Cardiac muscle cell (in vitro differentiated cells and primary cell): ENCODE data around the gene RPS6KA1. TPM values are rescaled to one million over a fixed set of nuclear protein-coding genes. Genes with fewer than 3 reads are reported as not detected.
A peak's percentile ranks its signal among the peaks of the same experiment; 100 is the strongest.

ENCODE experiments used
- DNase-seq, 2 donors: peaks; one replicate each; pipeline versions ENCODE4 v3.0.0 to v3.0.0-alpha.2; 2010 to 2017; ENCODE audit warnings: low read depth in 1 of 2, low spot score in 1 of 2
- H3K27ac ChIP-seq: fragments of 200-600 bp; sonication (generic); 2 replicates; pipeline ENCODE4 v1.5.1; 2016
- H3K27me3 ChIP-seq: fragments of 200-600 bp; sonication (generic); 2 replicates; pipeline ENCODE4 v1.6.0; 2016; ENCODE audit warnings: control low read depth
- H3K36me3 ChIP-seq: fragments of 200-600 bp; sonication (generic); 2 replicates; pipeline ENCODE4 v1.5.1; 2016; ENCODE audit warnings: control low read depth
- H3K4me1 ChIP-seq: fragments of 200-600 bp; sonication (generic); 2 replicates; pipeline ENCODE4 v1.8.1; 2017; ENCODE audit warnings: low read depth, mild to moderate bottlenecking, mixed run types
- H3K4me3 ChIP-seq: fragments of 200-600 bp; sonication (generic); 2 replicates; pipeline ENCODE4 v1.5.1; 2016; ENCODE audit warnings: mild to moderate bottlenecking
- H3K9me3 ChIP-seq: fragments of 200-600 bp; sonication (generic); 2 replicates; pipeline ENCODE4 v1.5.1; 2017; ENCODE audit warnings: low read depth, mild to moderate bottlenecking, control low read depth
- polyA plus RNA-seq: library from polyadenylated mRNA; unstranded; fragments of >200 nt; fragmentation: Nextera tagmentation; extraction: Ambion mirVana; gene quantifications from 2 replicates; pipeline ENCODE4 v1.2.1, GENCODE V29; 2016
- total RNA-seq: library from RNA; depleted of rRNA; stranded (reverse); fragments of >200 nt; gene quantifications from 2 replicates; pipeline ENCODE4 v1.2.3, GENCODE V29; 2016
- TF ChIP-seq, protein P1 (sequence below): IDR thresholded peaks from 2 replicates; pipeline ENCODE4 v1.5.1; 2012; ENCODE audit warnings: low read depth, mild to moderate bottlenecking, low read length

RPS6KA1 gene
- total and polyA plus RNA-seq, 2 experiments from 2014 or later: 22.6 to 46.2 TPM

DNA sequence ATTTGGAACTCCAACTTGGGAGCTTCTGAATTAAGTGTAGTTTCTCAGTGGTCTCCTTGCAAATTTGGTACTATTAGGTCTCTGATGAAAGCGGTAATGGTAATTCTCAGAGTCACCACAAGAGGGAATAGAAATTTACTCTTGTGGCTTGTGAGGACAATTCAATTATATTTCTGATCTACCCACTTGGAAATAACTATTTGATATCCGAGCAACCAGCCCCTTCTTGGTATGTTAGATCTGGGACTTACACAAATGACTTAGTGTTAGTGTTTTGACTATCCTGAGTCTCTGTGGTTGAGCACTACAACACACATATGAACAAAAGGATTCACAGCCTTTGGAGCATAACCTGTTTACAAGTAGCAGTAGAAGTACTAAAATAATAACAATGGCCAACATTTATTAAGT is 68.1 kb downstream of the RPS6KA1 start:
- peak; percentile 54 to 71 for DNase-seq
- Histone ChIP-seq H3K27ac (no peak overlapping the region), H3K36me3 (no peaks in the 10 kb centered on the region), H3K9me3 (no peaks in the 10 kb centered on the region), H3K27me3 (no peaks in the 10 kb centered on the region), H3K4me1 (peaks cover 1% of the 10 kb centered on the region), H3K4me3 (no peak overlapping the region)
- TF ChIP-seq, protein P1, sequence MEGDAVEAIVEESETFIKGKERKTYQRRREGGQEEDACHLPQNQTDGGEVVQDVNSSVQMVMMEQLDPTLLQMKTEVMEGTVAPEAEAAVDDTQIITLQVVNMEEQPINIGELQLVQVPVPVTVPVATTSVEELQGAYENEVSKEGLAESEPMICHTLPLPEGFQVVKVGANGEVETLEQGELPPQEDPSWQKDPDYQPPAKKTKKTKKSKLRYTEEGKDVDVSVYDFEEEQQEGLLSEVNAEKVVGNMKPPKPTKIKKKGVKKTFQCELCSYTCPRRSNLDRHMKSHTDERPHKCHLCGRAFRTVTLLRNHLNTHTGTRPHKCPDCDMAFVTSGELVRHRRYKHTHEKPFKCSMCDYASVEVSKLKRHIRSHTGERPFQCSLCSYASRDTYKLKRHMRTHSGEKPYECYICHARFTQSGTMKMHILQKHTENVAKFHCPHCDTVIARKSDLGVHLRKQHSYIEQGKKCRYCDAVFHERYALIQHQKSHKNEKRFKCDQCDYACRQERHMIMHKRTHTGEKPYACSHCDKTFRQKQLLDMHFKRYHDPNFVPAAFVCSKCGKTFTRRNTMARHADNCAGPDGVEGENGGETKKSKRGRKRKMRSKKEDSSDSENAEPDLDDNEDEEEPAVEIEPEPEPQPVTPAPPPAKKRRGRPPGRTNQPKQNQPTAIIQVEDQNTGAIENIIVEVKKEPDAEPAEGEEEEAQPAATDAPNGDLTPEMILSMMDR: peak; percentile 64

DNA sequence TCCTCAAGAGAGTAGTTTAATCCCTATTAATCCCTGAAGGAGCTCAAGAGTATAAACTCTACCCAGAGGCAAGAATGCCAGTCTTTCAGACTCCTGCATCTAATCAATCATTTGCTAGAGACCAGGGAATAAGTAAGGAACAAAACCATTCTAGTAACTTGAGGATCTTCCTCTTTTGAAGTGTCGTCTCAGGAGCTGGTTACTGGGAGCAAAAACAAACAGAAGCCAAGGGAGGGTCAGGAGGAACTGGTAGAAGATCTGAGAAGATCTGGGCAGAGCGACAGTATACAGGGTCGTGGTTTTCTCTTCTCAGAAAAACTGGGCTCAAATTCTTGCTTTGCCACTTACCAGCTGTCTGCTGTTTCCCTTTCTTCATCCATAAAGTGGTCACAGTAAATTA is 69.3 kb downstream of the RPS6KA1 start:
- no peak overlapping the region for H3K4me3 ChIP-seq
- H3K4me1 ChIP-seq: peaks cover 13% of the 10 kb centered on the region
- no peak overlapping the region for H3K27ac ChIP-seq
- H3K36me3 ChIP-seq: no peaks in the 10 kb centered on the region
- no peak for DNase-seq
- no peaks in the 10 kb centered on the region for H3K27me3 ChIP-seq
- no peaks in the 10 kb centered on the region for H3K9me3 ChIP-seq
- TF ChIP-seq, protein P1: no peak

DNA sequence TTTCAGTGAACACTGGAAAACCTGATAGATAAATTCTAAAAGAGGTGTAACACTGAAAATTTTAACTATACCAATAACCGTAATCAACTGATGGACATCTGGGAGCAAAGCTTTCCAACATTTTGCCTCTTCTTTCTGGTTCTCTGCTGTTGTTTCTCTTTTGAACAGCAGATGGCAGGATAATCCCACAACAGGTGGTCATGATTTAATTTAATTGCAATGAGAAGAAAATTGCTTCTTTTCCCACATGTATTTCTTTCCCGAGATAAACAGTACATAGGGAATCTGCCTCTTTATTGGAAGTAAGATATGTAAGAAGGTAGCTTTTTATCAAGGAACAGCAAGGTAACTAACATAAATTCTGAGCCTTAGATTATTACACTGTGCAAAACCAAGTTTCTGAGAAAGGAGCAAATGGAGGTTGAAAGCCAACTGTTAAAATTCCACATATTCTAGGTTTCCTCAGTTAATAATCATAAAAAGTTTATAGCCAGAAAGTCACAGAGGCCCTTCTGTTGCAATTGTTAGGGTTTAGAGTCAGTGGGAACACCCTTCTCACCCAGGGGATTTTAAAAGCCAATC is 72.9 kb downstream of the RPS6KA1 start:
- TF ChIP-seq, protein P1: peak; percentile 71
- no peaks in the 10 kb centered on the region for H3K27me3 ChIP-seq
- H3K27ac ChIP-seq: no peak overlapping the region
- H3K4me3 ChIP-seq: no peak overlapping the region
- peaks cover 20% of the 10 kb centered on the region for H3K4me1 ChIP-seq
- peak; percentile 66 to 76 for DNase-seq
- no peaks in the 10 kb centered on the region for H3K9me3 ChIP-seq
- no peaks in the 10 kb centered on the region for H3K36me3 ChIP-seq

DNA sequence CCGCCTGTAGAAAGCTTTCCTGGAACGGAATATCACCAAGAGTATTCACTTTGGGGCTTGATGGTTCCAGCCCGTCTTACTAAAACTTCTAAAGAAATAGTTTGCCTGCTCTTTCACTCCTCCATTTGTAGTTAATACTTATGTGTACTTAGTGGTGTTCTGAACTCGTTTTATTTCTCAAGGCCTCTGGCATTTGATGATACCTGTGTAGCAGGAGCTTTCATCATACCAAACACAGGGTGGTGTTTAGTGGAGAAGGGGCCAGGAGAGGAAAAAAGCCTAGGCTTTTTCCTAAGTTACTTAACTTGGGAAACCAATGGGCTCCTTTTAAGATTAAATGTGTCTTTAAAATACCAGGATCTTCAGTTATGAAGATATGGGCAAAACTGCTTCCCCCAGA is 74.3 kb downstream of the RPS6KA1 start:
- Histone ChIP-seq H3K4me3 (no peak overlapping the region), H3K4me1 (peaks cover 20% of the 10 kb centered on the region), H3K27ac (peak overlapping the region; percentile 22), H3K36me3 (no peaks in the 10 kb centered on the region), H3K9me3 (no peaks in the 10 kb centered on the region), H3K27me3 (no peaks in the 10 kb centered on the region)
- TF ChIP-seq, protein P1: no peak
- no peak for DNase-seq

DNA sequence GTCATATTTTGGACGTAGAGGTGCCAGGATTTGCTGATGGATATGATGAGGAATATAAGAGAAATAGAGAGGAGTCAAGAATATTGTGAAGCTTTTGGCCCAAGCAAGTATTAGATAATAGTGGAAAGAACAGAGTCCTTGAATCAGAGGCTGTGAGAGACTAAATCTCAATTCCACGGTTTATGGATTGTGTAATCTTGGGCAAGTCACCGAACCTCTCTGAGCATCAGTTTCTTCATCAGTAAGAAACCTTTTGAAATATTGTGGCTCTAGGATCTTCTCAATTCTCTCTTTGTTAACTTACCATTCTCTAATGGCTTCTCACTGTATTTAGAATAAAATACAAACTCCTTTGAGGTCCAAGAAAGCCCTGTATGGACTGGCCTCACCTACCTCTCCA is 77.6 kb downstream of the RPS6KA1 start:
- H3K4me1 ChIP-seq: peaks cover 20% of the 10 kb centered on the region
- H3K27me3 ChIP-seq: no peaks in the 10 kb centered on the region
- no peak overlapping the region for H3K27ac ChIP-seq
- no peaks in the 10 kb centered on the region for H3K9me3 ChIP-seq
- DNase-seq: peak in 1 of 2 donors; percentile 57
- TF ChIP-seq, protein P1: no peak
- H3K4me3 ChIP-seq: no peak overlapping the region
- H3K36me3 ChIP-seq: no peaks in the 10 kb centered on the region

DNA sequence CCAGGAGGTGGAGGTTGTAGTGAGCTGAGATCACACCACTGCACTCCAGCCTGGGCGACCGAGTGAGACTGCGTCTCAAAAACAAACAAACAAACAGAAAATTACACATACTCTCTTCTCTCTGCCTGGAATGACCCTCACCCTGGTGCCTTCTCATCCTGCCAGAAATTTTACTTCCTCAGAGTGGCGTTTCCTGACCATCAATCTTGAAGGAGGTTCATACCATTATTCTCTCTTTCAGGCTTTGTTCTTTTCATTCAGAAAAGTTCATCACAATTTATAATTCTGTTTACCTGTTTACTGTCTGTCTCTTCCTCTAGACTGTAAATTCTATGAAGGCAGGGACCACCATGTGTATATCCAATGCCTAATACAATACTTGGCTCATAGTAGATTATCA is 79.3 kb downstream of the RPS6KA1 start:
- H3K27me3 ChIP-seq: no peaks in the 10 kb centered on the region
- TF ChIP-seq, protein P1: no peak
- no peak overlapping the region for H3K4me3 ChIP-seq
- peaks cover 7% of the 10 kb centered on the region for H3K4me1 ChIP-seq
- DNase-seq: peak in 1 of 2 donors; percentile 37
- no peaks in the 10 kb centered on the region for H3K36me3 ChIP-seq
- H3K27ac ChIP-seq: no peak overlapping the region
- H3K9me3 ChIP-seq: no peaks in the 10 kb centered on the region
